Bronchial epithelial cell (primary cell): Measurements from ENCODE around the gene BROX. TPM values are rescaled to one million over a fixed set of nuclear protein-coding genes. Genes with fewer than 3 reads are reported as not detected.

Experiments
- DNase-seq: peaks from one replicate; pipeline ENCODE4 v3.0.0-alpha.2; 2010; ENCODE audit warnings: low read depth
- FAIRE-seq: peaks from 2 replicates; lab custom pipeline; 2011; peaks lifted over from hg19 to GRCh38; lab: Jason Lieb, UNC
- H3K27me3 ChIP-seq: 2 replicates; pipeline ENCODE4 v1.5.1; 2011; ENCODE audit warnings: low read length; ENCODE audit not compliant: control insufficient read depth, insufficient read depth
- H3K36me3 ChIP-seq: 2 replicates; pipeline ENCODE4 v1.5.1; 2011; ENCODE audit warnings: low read length; ENCODE audit not compliant: control insufficient read depth, insufficient read depth
- H3K4me3 ChIP-seq: 2 replicates; pipeline ENCODE4 v1.5.1; 2011; ENCODE audit warnings: mild to moderate bottlenecking, low read depth, low read length, control low read depth
- CTCF ChIP-seq: IDR thresholded peaks from 2 replicates; pipeline ENCODE4 v1.5.1; 2011; ENCODE audit warnings: mild to moderate bottlenecking, moderate library complexity, low read length, control low read depth, inconsistent platforms; ENCODE audit not compliant: insufficient read depth, severe bottlenecking
- total RNA-seq: library from RNA; depleted of rRNA; stranded (reverse); fragments of >200 nt; gene quantifications from 2 replicates; pipeline ENCODE4 v1.2.1, GENCODE V29; 2014

Gene BROX
- total RNA-seq, 1 donor from 2014 or later, result 43.2 TPM

GRCh38 chr1:222680080-222680479 is 32.3 kb upstream of the BROX start:
- FAIRE-seq (no peak), DNase-seq (no peak)

DNA sequence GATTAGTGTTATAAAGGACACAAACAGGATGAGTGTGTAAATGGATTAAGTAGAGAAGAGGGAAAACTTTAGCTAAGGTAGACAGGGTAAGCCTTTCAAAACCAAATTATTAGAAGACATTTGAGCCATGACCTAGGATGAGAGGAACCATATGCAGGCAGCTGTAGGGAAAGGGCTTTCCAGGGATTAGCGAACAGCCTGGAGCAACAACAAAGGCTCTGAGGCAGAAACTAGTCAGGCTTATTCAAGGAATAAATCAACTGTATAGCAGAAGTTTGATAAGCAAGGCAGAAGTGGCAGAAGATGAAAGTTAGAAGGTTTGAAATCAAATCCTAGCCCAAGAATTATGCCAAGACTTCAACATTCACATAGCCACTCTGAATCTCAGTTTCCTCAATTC is 21.3 kb upstream of the BROX start:
- H3K36me3 ChIP-seq, result peaks cover 2% of the 10 kb centered on the region
- FAIRE-seq, result no peak
- no peak for TF ChIP-seq CTCF

More at GRCh38 chr1:222680080-222680479, 32.3 kb upstream of the BROX start:
- Histone ChIP-seq H3K4me3 (no peak overlapping the region), H3K36me3 (no peaks in the 10 kb centered on the region), H3K27me3 (no peaks in the 10 kb centered on the region)
- no peak for TF ChIP-seq CTCF

GRCh38 chr1:222694927-222695326 is 17.4 kb upstream of the BROX start:
- FAIRE-seq (no peak), DNase-seq (no peak)
- Histone ChIP-seq H3K4me3 (no peak overlapping the region), H3K27me3 (no peaks in the 10 kb centered on the region), H3K36me3 (no peaks in the 10 kb centered on the region)
- no peak for TF ChIP-seq CTCF

More for the DNA sequence above, 21.3 kb upstream of the BROX start:
- Histone ChIP-seq H3K4me3 (no peak overlapping the region), H3K27me3 (no peaks in the 10 kb centered on the region)
- DNase-seq, result no peak

DNA sequence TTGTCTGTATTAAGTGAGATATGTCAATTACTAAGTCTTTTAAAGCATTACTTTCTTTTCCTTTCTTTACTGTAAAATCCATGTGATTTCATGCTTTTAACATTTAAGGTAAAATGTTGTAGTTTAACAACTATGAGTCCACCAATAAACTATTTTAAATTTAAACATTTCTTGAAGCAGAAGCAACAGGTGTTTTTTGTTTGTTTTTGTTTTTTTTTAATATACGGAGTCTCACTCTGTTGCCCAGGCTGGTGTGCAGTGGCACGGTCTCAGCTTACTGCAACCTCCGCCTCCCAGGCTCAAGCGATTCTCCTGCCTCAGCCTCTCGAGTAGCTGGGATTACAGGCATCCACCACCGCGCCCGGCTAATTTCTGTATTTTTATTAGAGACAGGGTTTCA is 15.6 kb upstream of the BROX start:
- no peak for DNase-seq
- FAIRE-seq, result no peak
- no peaks in the 10 kb centered on the region for H3K27me3 ChIP-seq
- H3K4me3 ChIP-seq, result no peak overlapping the region
- H3K36me3 ChIP-seq, result no peaks in the 10 kb centered on the region
- TF ChIP-seq CTCF, result no peak

GRCh38 chr1:222697203-222697602 is 15.2 kb upstream of the BROX start:
- H3K4me3 ChIP-seq, result no peak overlapping the region
- FAIRE-seq (no peak), DNase-seq (peak; percentile 20)
- H3K36me3 ChIP-seq, result no peaks in the 10 kb centered on the region
- no peaks in the 10 kb centered on the region for H3K27me3 ChIP-seq
- TF ChIP-seq CTCF, result no peak

DNA sequence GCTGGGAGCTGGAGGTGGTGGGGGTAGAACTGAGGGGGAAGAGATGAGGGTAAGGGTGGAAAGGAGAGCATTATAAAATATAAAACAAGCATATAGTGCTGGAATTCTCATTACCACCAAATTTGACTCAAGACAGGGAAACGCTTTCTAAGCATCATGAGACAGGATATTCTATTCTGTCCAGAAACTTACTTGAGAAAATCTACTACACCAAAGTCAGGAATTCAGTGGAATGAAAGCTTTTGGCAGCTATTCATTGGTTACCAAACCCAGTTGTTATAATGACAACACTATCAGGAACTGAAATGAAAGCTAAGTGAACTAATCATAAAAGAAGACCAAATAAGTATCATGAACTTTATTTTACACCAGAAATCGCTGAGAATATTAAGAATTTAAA is 14.5 kb upstream of the BROX start:
- no peak for TF ChIP-seq CTCF
- DNase-seq (no peak), FAIRE-seq (no peak)
- no peaks in the 10 kb centered on the region for H3K27me3 ChIP-seq
- H3K4me3 ChIP-seq, result no peak overlapping the region
- H3K36me3 ChIP-seq, result peaks cover 2% of the 10 kb centered on the region
